ENCODE measurements around the gene IPPK.

IPPK gene

DNA sequence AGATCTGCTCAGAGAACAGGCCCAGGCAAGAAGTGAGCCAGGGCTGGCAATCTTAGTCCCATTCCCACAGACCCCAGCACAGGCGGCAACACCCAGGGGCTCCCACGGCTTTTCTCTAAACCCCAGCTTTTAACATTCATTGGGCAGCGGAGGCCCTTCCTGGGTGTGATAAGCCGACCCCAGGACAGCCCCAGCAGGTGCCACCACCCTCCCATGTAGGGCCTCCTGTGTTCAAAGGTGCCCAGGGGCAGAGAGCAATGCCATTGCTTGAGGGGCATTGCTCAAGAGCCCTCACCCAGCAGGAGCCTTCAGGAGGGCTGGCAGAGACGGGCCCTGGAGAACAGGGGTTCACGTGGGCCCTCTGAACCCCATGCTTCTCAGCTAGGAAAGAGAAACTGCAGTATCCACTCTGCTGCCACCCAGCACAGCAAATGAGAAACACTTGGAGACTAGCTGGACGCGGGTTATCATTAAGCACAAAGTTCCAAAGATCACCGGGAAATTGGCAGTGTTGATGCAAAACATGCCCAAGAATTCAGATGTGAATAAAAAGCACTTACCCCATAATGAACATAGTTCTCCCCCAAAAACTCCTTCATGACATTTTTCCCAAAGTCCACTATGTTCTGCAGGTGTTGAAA lies 13.9 kb downstream of the IPPK start:
- no peaks in the 10 kb centered on the region for H3K27me3 Mint-ChIP-seq

DNA sequence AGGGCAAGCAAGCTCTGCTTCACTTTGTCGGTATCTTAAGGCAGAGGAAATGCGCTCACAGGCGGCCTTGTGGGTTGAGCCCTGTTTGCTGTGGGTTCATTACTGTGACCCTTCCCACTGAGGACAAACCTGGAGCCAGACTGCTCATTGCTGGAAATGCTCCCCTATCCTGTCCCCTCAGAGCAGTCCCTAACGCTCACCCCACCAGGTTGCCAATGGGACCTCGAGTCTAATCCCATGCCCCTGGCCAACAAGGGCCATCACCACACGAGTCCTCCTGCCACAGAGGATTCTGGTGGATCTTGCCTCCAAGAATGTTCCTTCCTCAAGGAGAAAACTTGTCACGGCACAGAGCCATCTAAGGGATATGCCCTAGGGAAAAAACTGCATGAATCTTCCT lies 14.6 kb downstream of the IPPK start:
- Mint-ChIP-seq H3K36me3 (ENCODE audit: low read depth) (peaks cover 82% of the 10 kb centered on the region), H3K27ac (no peak overlapping the region), H3K4me3 (no peak overlapping the region)

More for the DNA sequence above, 13.9 kb downstream of the IPPK start:
- peaks cover 77% of the 10 kb centered on the region for H3K36me3 Mint-ChIP-seq (ENCODE audit: low read depth)
- no peak overlapping the region for H3K27ac Mint-ChIP-seq
- no peaks in the 10 kb centered on the region for H3K9me3 Mint-ChIP-seq
- DNase-seq = no peak
- peaks cover 8% of the 10 kb centered on the region for H3K4me1 Mint-ChIP-seq (ENCODE audit: low read depth)
- H3K4me3 Mint-ChIP-seq = no peak overlapping the region

DNA sequence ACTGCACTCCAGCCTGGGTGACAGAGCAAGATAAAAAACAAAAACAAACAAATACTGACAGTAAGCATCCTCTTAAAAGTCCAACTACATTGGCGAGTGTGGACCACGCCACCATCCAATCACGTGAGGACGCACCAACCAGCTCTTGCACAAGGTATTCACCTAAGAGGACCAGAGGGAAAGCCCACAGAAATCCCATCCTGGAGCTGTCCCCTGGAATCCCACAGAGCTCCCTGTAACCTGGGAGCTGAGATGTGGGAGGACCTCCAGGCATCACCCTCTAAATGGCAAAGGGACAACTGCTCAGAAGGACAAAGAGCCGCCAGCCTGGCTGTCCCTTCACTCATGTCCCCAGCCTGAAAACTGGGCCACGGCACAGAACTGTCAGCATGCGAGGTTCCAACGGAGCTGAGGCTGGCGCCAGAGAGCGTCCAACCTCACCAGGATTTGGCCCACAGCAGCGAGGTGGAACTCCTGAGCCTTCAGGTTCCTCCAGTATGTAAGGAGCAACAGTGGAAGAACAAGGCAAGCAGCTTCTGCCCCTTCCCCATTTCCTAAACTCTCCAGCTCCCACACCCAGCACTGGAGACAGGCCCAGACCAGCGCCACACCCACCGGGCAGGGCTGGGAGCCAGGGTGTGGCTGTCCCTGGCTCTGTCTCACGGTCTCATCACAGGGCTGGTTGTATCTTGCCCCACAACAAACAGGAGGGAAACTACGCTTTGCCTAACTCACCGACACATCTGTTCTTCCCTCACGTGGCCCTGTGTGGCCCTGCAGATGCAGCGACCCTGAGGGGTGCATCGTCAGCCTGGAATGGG lies 15.2 kb downstream of the IPPK start:
- Mint-ChIP-seq H3K36me3 (ENCODE audit: low read depth) (peaks cover 83% of the 10 kb centered on the region), H3K9me3 (no peaks in the 10 kb centered on the region), H3K27ac (no peak overlapping the region), H3K4me1 (ENCODE audit: low read depth) (peaks cover 2% of the 10 kb centered on the region), H3K4me3 (no peak overlapping the region), H3K27me3 (no peaks in the 10 kb centered on the region)
- no peak for DNase-seq

More for the DNA sequence above, 14.6 kb downstream of the IPPK start:
- no peaks in the 10 kb centered on the region for H3K9me3 Mint-ChIP-seq
- H3K27me3 Mint-ChIP-seq = no peaks in the 10 kb centered on the region
- H3K4me1 Mint-ChIP-seq (ENCODE audit: low read depth) = peaks cover 6% of the 10 kb centered on the region
- no peak for DNase-seq

DNA sequence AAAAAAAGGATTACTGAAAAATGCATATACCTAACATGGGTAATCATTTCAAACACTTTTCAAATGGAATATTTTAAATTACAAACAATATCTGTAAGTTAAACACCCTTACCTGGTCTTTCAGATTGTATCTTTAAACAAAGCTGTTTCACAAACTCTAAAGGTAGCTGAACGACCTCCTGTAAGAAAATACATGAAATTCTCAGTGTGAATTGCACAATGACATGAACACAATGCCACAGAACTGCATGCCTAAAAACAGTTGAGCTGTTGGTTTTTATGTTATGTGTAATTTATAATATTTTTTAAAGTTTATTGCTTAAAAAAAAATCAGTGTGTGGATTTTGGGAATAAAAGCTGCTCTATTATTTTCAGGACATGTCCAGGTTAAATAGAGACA lies 17.5 kb downstream of the IPPK start:
- Mint-ChIP-seq H3K27ac (no peak overlapping the region), H3K9me3 (peaks cover under 1% of the 10 kb centered on the region), H3K27me3 (no peaks in the 10 kb centered on the region), H3K36me3 (ENCODE audit: low read depth) (peaks cover 93% of the 10 kb centered on the region), H3K4me3 (no peak overlapping the region), H3K4me1 (ENCODE audit: low read depth) (no peaks in the 10 kb centered on the region)
- DNase-seq = no peak

DNA sequence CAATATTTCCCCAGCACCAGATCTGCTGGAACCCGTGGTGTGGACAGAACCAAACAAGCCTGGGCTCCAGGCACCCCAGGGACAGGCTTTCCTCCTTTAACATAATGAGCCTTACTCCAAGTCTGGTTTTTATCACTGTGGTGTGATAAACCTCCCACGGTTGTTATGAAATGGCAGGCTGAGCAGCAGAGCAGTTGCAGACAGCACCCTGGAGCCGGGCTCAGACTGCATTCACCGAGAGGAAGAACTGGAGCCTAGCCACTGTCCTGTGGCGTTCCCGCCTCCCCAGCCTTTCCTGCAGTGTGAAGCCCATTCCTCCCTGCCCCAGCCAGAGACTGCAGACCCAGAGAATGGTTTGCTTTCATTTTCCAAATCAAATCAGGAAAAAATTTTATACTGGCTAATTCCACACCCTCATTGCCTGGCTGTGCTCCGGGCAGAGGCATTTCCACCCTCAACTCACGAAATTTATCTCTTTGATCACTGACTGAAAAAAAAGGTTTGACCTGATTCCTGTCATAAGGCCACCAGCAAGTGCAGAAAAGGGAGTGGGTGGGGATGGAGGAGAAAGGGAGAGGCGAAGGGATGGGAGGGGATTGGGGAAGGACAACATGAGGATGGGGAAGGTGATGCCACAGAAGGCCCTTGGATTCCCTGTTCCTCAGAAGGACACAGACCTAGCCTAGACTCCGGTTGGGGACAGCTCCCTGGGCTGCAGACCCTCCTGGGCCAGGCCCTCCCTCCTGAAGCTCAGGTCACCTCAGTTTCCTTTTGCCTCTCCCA lies 18.9 kb downstream of the IPPK start:
- H3K9me3 Mint-ChIP-seq = peaks cover 10% of the 10 kb centered on the region

DNA sequence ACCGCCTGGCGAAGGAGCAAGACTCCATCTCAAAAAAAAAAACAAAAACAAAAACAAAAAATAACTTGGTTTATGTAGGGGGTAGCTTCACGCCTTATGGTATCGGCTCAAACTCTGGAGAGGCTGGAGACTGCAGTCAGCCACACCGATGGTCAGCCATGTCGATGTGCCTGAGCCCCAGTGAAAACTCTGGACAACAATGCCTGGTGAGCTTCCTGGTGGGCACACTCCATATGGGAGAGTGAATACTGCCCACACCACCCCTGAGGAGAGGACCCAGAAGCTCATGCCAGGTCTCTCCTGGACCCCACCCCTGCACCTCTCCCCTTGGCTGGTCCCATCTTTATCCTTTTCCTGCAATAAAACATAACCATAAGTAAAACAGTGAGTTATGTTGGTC lies 19.6 kb downstream of the IPPK start:
- H3K27me3 Mint-ChIP-seq = no peaks in the 10 kb centered on the region
- H3K27ac Mint-ChIP-seq = no peak overlapping the region
- no peak overlapping the region for H3K4me3 Mint-ChIP-seq
- peaks cover 92% of the 10 kb centered on the region for H3K36me3 Mint-ChIP-seq (ENCODE audit: low read depth)
- peaks cover 8% of the 10 kb centered on the region for H3K4me1 Mint-ChIP-seq (ENCODE audit: low read depth)
- no peak for DNase-seq
- H3K9me3 Mint-ChIP-seq = peaks cover 12% of the 10 kb centered on the region

More for the DNA sequence above, 18.9 kb downstream of the IPPK start:
- no peak overlapping the region for H3K27ac Mint-ChIP-seq
- H3K27me3 Mint-ChIP-seq = no peaks in the 10 kb centered on the region
- H3K4me1 Mint-ChIP-seq (ENCODE audit: low read depth) = peaks cover 7% of the 10 kb centered on the region
- no peak overlapping the region for H3K4me3 Mint-ChIP-seq
- DNase-seq = no peak
- H3K36me3 Mint-ChIP-seq (ENCODE audit: low read depth) = peaks cover 91% of the 10 kb centered on the region

DNA sequence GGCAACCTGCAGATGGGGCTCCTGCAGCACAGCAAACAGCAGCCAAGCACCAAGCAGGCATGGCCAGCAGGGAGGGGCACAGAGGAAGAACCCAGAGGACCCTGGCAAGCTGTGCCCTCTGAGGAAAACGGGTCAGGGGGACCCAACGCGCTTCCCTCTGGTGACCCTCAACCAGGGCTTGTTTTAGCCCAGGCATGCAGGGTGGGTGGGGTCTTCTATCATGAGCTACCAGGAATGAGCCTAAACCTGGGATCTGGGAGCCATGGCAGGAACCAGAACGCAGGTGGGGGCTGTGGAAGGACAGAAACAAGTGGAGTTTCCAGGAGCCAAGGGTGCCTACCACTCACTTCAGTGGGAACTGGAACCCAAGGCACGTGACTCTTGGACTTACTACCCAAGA lies 20.9 kb downstream of the IPPK start:
- Mint-ChIP-seq H3K4me3 (no peak overlapping the region), H3K9me3 (peaks cover 12% of the 10 kb centered on the region), H3K4me1 (ENCODE audit: low read depth) (peaks cover 8% of the 10 kb centered on the region), H3K27me3 (no peaks in the 10 kb centered on the region), H3K36me3 (ENCODE audit: low read depth) (peaks cover 92% of the 10 kb centered on the region), H3K27ac (no peak overlapping the region)
- DNase-seq = no peak

DNA sequence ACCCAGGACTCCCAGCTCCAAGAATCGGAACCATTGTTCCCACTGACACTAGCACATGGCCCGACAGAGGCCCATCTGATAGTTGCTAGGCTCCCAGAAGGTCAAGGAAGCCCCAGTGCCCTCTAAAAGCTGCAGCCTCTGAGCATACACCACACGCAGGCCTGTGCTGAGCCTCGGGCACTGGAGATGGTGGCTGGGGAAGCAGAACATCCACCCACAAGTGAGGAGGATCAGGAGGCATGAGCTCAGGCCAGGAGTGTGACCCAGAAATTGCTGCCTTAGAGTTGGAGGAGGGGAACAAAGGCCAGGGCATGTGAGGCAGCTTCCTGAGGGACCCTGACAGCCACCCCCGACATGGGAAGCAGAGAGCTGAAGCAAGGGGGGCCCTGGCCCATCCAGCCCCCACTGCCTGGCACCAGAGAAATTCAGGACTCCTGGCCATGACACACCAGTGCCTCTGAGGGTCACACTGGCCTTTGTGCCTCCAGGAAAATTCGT lies 21.4 kb downstream of the IPPK start:
- Mint-ChIP-seq H3K4me1 (ENCODE audit: low read depth) (peaks cover 8% of the 10 kb centered on the region), H3K27ac (no peak overlapping the region), H3K27me3 (no peaks in the 10 kb centered on the region), H3K9me3 (peaks cover 12% of the 10 kb centered on the region), H3K36me3 (ENCODE audit: low read depth) (peaks cover 93% of the 10 kb centered on the region), H3K4me3 (no peak overlapping the region)
- no peak for DNase-seq

DNA sequence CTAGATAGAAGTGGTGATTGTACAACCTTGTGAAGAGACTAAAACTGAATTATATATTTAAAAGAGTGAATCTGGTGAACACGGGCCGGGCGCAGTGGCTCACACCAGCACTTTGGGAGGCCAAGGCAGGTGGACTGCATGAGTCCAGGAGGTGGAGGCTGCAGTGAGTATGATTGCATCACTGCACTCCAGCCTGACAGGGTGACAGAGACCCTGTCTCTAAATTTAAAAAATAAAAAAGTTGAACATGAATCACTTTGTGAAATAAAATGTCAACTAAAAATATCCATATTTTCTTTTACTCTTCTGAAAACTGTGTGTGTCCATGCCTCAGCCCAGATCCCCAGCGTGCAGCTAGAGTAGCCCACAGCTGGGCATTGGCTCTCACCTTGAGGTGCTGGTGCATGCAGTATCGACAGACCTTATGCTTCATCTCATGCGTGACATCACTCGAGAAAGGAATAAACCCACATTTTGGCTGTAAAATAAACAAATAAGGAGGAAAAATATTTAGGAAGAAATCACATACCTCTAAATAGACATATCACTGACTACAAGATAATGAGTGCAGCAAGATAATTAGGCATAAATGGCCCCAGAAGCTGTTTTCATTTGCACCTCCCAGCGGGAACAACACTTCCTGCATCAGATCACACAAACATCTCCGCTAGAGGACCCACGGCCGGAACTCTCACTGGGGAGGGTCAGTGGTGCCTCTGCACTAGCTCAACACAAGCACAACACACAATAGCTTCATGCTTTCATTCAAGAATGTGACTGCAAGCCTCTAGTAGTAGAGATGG lies 22.1 kb downstream of the IPPK start:
- no peak overlapping the region for H3K4me3 Mint-ChIP-seq
- H3K27me3 Mint-ChIP-seq = no peaks in the 10 kb centered on the region
- H3K4me1 Mint-ChIP-seq (ENCODE audit: low read depth) = peaks cover 8% of the 10 kb centered on the region
- H3K9me3 Mint-ChIP-seq = peaks cover 12% of the 10 kb centered on the region
- DNase-seq = no peak
- no peak overlapping the region for H3K27ac Mint-ChIP-seq
- H3K36me3 Mint-ChIP-seq (ENCODE audit: low read depth) = peaks cover 93% of the 10 kb centered on the region

DNA sequence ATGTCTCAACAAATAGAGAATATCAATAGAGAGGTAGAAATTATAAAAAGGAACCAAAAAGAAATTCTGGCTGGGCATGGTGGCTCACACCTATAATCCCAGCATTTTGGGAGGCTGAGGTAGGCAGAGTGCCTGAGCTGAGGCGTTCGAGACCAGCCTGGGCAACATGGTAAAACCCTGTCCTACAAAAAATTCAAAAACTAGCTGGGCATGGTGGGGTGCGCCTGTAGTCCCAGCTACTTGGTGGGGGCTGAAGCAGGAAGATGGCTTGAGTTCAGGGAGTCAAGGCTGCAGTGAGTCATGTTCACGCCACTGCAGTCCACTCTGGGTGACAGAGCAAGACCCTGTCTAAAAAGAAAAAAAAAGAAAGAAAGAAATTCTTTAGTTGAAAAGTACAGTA lies 24.9 kb downstream of the IPPK start:
- Mint-ChIP-seq H3K4me3 (no peak overlapping the region), H3K9me3 (peaks cover 12% of the 10 kb centered on the region), H3K4me1 (ENCODE audit: low read depth) (peaks cover 8% of the 10 kb centered on the region), H3K27me3 (no peaks in the 10 kb centered on the region), H3K36me3 (ENCODE audit: low read depth) (peaks cover 96% of the 10 kb centered on the region), H3K27ac (no peak overlapping the region)
- DNase-seq = no peak

DNA sequence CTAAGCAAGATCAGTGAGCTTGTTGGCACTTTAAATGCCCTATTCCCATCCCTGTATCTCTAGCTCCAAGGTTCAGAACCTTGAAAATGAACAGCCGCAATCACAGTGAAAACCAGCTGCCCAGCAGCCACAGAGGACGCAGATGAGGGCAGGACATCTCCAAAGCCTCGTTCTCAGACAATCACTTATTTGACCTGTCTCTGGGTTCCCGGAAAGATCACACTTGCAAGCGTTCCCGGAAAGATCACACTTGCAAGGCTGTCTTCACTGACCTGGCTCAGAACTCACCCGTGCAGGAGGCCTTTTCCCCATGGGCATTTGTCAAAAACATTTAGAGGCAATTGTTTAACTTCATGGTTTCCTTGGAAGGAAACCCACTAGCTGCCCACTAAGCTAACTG lies 25.7 kb downstream of the IPPK start:
- DNase-seq = no peak
- no peak overlapping the region for H3K27ac Mint-ChIP-seq
- peaks cover 8% of the 10 kb centered on the region for H3K4me1 Mint-ChIP-seq (ENCODE audit: low read depth)
- no peaks in the 10 kb centered on the region for H3K27me3 Mint-ChIP-seq
- H3K9me3 Mint-ChIP-seq = peaks cover 12% of the 10 kb centered on the region
- peaks cover 95% of the 10 kb centered on the region for H3K36me3 Mint-ChIP-seq (ENCODE audit: low read depth)
- no peak overlapping the region for H3K4me3 Mint-ChIP-seq

DNA sequence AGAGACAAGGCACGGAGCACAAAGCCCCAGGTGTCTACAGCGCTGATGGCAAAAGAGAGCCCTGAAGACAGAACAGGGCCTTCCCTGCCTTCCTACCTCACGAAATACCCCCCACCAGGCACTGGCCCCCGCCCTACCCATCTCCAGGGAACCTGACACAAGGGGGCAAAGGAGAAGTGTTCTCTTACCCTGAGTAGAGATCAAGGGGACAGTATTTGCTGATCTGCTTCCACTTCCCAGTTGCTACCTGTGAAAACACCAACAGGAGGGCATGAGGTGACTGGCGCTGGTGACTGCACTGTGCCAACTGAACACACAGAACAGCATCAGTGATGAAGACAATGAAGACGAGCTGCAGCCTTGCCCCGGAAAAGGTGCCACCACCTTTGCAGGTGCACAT lies 27.4 kb downstream of the IPPK start:
- no peak for DNase-seq
- Mint-ChIP-seq H3K9me3 (peaks cover 12% of the 10 kb centered on the region), H3K27ac (no peak overlapping the region), H3K27me3 (no peaks in the 10 kb centered on the region), H3K36me3 (ENCODE audit: low read depth) (peaks cover 92% of the 10 kb centered on the region), H3K4me1 (ENCODE audit: low read depth) (peaks cover 8% of the 10 kb centered on the region), H3K4me3 (no peak overlapping the region)

DNA sequence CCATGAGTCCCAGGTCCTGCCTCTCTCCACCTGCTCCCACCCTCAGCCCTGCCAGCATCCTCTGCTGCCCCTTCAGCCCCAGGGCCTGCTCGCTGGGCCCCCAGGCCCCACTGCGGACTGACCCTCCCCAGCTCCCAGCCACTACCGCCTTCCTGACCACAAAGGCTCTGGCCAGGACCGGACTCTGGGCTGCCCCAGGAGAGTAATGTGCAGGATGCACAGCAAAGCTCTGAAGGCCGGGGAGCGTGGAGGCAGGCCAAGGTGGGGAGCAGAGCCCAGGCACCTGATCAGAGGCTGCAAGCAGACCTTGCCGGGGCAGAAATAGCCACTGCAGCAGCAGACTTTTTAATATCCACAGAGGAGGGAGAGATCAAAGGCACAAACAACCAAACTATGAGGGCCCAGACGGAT lies 27.9 kb downstream of the IPPK start:
- Mint-ChIP-seq H3K36me3 (ENCODE audit: low read depth) (peaks cover 92% of the 10 kb centered on the region), H3K27ac (no peak overlapping the region), H3K4me1 (ENCODE audit: low read depth) (peaks cover 6% of the 10 kb centered on the region), H3K4me3 (no peak overlapping the region), H3K9me3 (peaks cover 8% of the 10 kb centered on the region), H3K27me3 (no peaks in the 10 kb centered on the region)
- DNase-seq = peak; percentile 20
